HG03442 (cell line): ENCODE measurements around the gene SKIL.
A peak's percentile ranks its signal among the peaks of the same experiment; 100 is the strongest.

ENCODE experiments used
- ATAC-seq: cut with Tn5 transposase; IDR thresholded peaks from one replicate; pipeline ENCODE4 v1.9.1; 2021; ENCODE audit warnings: mild to moderate bottlenecking, moderate library complexity; ENCODE audit not compliant: unreplicated experiment

SKIL gene

DNA sequence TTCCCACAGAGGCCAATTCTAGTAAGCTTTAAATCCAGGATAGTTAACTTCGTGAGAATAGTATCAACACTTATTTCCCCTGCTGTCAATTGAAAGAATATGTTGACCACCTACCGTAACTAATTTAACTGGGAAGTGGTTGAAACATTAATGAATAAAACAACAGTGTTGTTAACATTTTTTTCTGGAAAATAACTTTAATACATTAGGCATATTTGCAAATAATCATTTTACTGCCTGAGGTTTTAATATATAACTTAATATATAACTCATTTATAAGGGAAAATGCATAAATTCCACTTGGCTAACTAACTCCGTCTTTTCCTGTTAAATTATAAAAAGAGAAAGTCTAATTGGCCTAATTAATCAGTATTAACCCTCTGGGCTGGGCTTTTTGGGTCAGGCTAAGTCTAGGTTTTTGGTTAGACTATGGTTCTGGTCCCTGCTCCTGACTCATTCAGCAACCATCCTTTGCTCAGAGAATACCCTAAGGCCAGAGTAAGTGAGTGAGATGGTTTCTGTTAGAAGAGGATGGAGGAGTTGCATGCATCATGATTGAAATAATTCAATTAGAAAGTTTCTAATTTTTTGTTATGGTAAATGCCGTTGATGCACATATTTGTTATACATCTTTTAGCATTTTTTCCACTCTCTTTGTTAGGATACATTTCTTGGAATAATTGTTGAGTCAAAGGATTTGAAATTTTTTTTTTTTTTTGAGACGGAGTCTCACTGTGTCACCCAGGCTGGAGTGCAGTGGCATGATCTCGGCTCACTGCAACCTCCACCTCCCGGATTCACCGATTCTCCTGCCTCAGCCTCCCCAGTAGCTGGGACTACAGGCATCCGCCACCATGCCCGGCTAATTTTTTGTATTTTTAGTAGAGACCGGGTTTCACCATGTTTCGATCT lies 10.8 kb upstream of the SKIL start:
- peak; percentile 48 for ATAC-seq

DNA sequence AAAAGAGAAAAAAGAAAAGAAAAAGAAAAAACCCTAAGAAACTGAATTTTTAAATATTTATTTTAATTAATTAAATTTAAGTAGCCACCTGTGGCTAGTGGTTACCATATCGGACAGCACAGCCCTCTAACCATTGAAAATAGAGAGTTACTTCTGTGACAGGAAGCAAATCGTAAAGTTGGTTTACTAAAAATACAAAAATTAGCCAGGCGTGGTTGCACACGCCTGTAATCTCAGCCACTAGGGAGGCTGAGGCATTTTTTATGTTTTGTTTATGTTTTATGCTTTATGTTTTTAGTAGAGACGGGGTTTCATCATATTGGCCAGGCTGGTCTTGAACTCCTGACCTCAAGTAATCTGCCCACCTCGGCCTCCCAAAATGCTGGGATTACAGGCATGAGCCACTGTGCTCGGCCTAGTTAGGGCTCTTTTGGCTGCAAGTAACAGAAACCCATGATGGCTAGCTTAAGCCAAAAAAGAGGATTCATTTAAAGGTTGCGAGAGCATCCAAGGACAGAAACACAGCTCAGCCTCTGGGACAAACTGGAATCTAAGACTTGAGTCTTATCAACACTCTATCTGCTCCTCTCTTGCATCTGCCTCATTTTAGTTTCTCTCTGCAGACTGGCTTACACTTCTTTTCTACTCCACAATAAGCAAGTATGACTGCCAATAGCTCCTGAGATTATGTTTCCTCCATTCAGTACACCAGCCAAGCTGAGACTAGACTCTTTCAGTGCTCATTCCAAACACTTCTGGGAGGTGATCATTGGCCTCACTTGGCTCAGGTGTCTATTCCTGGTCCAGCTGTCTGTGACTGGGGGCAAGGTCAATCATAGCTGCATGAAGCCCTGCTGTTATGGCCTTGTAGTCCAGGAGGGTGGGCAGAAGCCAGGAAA lies 6.8 kb upstream of the SKIL start:
- no peak for ATAC-seq

DNA sequence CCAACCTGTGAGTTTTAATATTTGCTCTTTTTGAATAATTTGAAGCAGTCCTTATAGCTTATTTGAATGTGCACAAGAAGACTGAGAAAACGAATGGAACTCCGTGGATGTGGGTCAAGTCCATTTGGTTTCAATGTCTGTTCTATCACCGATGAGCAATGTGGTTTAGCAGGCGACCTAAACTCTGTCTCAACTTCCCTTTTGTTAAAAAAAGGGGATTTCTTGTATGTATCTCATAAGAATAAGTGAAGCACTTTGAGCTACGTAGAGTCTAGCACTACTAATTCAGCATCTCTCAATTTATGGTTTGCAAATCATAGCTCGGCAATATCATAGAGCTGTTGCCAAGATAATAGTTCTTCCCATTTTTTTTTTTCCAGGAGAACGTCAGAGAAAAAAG lies 4.6 kb upstream of the SKIL start:
- ATAC-seq, result peak; percentile 15

DNA sequence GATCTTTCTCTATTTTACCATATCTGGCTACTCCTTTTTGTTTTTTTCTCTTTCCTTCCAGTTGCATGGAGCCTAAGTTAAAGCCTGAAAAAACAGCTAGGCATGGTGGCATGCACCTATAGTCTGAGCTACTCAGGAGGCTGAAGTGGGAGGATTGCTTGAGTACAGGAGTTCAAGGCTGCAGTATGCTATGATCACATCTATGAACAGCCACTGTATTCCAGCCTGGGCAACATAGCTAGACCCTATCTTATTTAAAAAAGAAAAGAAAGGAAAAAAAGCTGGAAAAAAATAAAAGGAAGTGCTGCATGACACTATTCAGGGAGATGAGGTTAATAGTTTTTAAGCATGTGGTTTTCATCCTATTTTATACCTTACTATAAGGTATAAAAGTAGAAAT lies 4.0 kb upstream of the SKIL start:
- ATAC-seq, result no peak

DNA sequence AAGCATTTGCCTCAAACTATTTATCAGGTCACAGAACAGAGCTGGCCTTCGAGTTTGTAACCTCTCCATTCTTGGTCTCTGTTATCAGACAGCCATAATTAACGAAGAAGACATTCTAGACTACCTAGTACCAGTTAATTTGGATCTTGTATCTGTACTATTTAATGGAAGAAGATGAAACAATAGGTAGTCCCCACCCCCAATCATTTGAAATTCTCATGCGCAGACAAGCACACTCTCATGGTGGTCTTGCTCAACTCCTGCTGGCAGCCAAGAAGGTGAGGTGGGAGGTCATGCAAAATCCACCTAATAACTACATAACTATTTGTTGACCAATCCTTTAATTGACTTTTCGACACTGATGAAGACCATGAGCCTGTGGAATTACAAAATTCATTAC lies 2.8 kb upstream of the SKIL start:
- ATAC-seq, result no peak

DNA sequence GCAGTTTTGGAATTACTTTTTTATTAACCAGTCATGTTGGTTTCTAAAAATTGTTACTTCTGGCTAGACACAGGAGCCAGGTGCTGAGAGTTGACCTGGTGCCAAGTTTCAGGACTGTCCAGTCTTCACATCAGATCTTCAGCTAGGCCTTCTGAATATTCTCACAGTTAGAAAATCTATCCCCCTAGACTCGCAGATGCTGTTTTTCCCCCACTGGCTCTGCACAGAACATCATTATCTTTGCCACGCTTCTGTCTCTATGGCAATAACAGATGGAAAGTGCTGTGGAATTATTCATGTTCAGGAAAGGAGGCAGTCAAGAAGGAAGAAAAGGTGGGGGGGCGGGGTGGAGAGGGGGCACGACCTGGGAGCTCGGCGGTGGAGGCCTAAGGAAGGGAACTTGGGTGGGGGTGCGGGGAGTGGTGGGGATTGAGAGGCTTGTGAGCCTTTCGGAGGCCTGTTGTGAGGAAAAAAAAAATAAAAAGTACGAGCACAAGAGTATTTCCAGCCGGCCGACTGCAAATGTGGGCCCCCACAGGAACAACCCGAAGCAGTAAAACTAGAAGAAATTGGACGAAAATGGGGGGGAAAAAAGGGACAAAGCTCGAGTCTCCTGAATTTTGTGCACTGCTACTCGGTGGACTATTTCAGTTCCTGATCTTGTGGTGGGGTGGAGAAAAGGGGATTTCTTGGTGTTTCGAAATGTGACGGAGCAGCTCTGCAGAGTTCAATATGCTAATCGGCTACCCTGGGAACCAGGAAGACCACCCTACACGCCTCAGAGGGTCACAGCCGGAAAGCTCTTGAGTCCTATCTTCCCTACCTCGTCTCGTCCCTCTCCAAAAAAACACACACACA lies 1.5 kb upstream of the SKIL start:
- peak; percentile 17 for ATAC-seq

DNA sequence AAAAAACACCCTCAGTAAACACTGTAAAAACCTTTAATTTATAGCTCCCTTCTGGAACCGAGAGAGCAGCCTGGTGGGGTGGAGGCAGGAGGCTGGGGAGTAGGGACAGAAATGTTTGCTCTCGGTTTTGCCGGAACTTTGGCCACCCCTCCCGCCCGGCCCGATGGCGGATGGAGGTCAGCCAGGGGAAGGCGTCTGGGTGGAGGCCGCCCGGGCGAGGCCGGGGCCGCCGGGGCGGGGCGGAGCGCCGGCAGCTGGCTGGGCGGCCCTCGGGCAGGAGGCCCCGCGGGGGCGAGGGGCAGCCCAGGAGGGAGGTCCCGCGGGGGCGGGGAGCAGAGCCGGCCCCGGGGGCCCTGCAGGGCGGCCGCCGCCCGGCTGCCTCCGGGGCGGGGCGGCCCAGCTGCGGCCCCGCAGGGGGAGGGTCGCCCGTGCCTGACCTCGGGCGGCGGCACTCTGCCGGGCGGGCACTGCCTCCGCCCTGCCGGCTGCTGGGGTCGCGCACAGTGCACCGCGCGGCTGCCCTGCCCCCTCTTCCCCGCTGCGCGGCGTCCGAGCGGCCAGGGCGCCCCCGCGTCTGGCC lies 829 bp upstream of the SKIL start:
- ATAC-seq, result peak; percentile 34

DNA sequence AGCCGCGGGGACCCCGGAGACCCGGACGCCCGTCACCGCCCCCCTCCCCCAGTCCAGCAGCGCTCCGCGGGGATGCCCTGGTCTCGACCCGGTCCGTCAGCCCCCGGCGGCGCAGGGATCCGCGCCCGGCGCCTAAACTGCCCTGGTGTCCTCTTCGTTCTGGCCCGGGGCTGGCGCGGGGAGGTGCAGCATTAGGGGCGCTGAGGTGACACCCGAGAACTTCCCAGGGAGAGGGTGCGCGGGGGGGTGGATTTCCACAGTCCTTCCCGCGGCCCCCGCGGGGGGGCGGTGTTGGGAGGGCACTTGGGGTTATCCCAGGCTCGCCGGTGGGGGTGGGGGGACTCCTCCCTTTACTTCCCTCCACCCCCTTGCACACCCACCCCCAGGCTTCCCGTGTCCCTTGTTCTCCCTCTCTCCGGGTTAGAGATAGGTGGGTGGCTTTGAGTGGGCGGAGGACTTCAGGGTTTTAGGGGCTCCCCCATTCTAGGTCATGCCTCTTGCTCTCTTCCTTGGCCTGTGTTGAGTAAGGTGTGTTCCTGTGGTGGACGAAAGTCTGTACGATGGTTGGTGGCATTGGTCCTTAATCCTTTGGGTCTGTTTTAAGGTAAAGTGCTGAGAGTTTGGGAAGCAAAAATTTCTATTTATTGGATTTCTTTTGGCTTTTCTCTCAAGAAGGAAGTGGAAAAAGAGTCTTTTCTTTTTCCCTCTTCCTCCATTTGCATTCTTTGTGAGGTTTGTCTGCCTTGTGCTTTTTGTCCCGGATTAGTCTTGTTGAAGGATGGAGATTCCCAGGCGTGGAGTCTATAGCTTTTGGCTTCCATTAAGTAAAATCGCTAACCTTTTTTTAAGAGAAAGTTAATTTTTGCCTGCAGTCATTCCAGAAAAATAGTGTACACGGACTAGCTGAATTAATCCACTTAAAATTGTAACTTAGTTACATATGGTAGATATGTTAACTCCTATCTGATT lies 811 bp downstream of the SKIL start:
- ATAC-seq, result peak; percentile 18

DNA sequence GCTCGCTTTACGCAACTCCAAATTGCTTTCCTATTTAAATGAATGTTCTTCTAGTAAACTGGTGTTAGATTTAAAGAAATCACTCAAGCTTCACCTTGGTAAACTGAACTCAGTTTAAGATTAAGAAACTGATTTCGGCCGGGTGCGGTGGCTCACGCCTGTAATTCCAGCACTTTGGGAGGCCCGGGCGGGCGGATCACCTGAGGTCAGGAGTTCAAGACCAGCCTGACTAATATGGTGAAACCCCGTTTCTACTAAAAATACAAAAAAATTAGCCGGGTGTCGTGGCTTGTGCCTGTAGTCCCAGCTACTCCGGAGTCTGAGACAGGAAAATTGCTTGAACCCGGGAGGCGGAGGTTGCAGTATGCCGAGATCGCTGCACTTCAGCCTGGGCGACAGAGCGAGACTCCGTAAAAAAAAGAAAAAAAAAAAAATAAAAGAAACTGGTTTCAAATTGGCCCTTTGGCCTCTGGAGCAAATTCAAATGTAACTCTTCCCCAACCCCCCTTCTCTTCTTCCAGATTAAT lies 1.7 kb downstream of the SKIL start:
- ATAC-seq, result no peak

DNA sequence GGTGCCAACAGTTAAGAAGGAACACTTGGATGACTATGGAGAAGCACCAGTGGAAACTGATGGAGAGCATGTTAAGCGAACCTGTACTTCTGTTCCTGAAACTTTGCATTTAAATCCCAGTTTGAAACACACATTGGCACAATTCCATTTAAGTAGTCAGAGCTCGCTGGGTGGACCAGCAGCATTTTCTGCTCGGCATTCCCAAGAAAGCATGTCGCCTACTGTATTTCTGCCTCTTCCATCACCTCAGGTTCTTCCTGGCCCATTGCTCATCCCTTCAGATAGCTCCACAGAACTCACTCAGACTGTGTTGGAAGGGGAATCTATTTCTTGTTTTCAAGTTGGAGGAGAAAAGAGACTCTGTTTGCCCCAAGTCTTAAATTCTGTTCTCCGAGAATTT lies 3.0 kb downstream of the SKIL start:
- ATAC-seq, result no peak

DNA sequence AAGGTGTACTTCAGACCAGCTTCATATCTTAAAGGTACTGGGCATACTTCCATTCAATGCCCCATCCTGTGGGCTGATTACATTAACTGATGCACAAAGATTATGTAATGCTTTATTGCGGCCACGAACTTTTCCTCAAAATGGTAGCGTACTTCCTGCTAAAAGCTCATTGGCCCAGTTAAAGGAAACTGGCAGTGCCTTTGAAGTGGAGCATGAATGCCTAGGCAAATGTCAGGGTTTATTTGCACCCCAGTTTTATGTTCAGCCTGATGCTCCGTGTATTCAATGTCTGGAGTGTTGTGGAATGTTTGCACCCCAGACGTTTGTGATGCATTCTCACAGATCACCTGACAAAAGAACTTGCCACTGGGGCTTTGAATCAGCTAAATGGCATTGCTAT lies 3.4 kb downstream of the SKIL start:
- no peak for ATAC-seq

DNA sequence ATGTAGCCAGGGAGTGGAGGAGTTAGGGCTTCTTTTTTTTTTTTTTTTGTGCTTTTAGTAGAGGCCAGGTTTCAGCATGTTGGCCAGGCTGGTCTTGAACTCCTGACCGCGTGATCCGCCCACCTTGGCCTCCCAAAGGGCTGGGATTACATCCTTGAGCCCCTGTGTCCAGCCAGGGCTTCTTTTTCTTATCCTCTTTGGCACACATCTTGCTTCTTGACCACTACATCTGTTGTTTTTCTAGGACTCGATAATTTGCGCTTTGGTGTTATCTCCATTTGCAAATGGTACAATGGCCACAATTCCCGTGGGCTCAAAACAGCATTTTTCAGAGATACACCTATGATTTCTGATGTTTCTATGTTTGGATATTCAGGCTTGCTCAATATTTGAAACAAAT lies 4.2 kb downstream of the SKIL start:
- no peak for ATAC-seq

DNA sequence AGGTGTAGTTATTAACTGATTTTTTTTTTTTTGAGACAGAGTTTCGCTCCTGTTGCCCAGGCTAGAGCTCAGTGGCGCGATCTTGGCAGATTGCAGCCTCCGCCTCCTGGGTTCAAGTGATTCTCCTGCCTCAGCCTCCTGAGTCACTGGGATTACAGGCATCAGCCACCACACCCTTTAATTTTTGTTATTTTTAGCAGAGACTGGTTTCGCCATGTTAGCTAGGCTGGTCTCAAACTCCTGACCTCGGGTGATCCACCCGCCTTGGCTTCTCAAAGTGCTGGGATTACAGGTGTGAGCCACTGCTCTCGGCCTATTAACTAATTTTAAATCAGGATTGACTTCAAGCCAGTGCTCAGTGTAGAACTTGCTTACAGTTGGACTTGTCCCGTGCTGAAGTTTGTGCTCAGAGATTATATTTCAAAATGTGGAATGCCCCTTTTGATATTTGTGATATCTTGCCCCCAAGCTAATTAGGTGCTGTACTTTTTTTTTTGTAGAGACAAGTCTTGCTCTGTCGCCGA lies 6.0 kb downstream of the SKIL start:
- ATAC-seq, result no peak

DNA sequence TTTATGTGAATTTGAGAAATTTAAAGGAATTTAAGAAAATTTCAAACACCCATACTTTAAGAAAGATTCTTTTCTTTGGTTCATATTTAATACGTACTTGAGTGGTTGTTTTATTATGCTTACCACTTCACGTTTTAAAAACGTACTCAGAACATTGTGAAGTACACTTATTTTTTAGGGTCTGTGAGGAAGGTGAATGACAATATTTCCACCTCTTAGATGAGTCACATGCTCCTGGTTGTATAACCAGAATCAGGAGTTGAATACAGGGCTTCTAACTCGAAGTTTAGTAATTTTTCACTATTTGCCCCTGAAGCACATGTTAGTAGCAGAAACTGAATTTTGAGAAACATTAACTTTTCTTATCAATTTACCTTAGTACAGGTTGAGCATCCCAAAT lies 7.5 kb downstream of the SKIL start:
- no peak for ATAC-seq

DNA sequence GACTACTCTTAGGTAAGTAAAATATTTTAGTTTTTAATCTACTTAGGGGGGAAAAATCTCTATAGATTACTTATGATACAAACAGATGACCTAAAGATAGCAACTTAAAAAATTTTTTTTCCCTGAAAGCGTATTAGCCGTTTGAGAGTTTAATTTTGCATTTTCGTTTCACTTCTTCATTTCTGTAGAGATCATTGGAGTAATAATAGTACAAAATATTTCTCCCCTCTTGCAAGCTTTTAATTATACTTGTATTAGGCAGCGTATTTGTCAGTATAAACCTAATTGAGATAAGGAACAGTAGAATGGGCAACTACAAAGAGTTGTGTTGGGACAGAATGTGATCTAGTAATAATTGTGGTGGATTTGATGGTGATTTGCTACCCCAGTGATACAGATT lies 10.3 kb downstream of the SKIL start:
- ATAC-seq, result no peak

DNA sequence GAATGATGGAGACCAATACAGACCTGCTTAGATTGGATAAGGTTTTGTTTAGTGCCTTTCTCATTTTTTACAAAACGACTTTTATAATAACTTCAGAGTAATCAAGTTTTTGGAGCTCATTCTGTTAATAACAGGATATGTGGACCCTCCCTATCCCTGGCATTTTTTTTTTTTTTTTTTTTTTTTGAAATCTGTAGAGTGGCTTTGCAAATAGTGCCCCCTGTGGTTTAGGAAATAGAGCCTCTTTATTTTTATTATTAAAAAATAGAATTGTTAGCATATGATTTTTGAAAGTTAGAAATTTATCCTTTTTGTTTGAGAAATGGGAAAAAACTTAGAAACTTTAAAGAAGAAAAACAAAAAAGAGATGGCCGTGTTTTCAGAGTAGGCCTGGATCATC lies 11.4 kb downstream of the SKIL start:
- ATAC-seq, result no peak

DNA sequence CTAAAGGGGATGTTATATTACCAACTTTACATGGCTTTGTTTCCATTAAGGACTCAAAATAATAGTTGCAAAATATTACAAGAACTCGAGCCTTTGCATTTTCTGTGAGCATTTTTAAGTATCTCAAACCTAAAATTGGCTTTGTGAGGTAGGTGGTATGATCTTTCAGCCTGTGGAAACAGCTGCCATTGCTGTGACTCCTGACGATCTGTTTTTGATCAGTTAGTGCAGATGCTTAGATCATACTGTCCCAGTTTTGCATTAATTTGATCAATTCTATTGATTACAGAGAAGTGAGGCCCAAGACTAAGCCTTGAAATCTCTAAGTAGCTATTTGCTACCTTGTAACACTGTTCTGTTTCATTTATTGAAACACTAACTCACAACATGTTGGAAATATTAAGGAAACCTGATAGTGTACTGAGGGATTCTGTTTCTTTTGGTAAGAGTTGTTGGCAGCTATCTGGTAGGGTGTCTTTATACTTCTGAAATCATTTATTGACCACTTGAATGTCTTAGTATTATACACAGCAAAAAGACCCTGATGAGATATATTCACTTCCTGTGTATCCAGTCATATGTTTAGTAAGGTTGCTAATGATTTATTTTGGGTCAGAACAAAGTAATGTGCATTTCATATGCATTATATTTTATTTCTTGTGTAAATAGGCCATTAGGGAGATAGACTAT lies 14.8 kb downstream of the SKIL start:
- no peak for ATAC-seq

DNA sequence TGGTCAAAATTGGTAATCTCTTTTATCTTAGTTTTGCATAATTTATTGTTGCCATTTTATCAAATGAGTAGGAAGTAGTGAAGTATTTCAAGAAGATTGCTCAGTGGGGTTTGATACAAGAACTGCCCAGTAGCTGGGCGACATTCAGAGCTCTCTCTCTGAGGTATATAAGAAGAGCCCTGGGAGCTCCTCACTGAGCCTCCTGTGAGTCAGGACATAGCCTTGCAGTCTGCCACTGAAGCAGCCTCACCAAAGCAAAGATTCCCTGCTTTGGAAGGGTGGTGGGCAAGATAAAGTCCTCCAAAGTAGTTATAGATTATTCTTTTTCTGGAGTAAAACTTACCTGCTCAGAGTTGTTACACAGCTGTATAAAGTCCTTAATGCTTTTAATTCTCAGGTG lies 26.1 kb downstream of the SKIL start:
- no peak for ATAC-seq
